CD14-positive monocyte (primary cell): ENCODE data around the gene DPP6. TPM values are rescaled to one million over a fixed set of nuclear protein-coding genes. Genes with fewer than 3 reads are reported as not detected.

Experiments used
- DNase-seq, 3 donors: peaks; one replicate each; pipeline ENCODE4 v3.0.0-alpha.2; 2011 to 2022
- H2AFZ ChIP-seq: 2 replicates; pipeline ENCODE4 v1.6.0; 2012; ENCODE audit warnings: mild to moderate bottlenecking, low read depth, low read length, inconsistent platforms; ENCODE audit not compliant: insufficient read depth, poor library complexity, severe bottlenecking
- H3K27ac ChIP-seq, 2 donors: 1 replicate in 1 of 2; 2 replicates in 1 of 2; pipeline ENCODE4 v1.5.1; 2012 to 2013; ENCODE audit warnings: low read length in 2 of 2, control low read depth in 1 of 2, inconsistent platforms in 1 of 2, low read depth in 1 of 2, mild to moderate bottlenecking in 1 of 2
- H3K27me3 ChIP-seq, 2 donors: one replicate each; pipeline versions ENCODE4 v1.6.0 to v1.6.1; 2011 to 2013; ENCODE audit warnings: low read length in 2 of 2; ENCODE audit not compliant: control insufficient read depth in 2 of 2, insufficient read depth in 2 of 2
- H3K36me3 ChIP-seq, 2 donors: replicated peaks in 1 of 2; 1 replicate in 1 of 2; 2 replicates in 1 of 2; pipeline versions ENCODE4 v1.5.1 to v1.6.1; 2012 to 2013; ENCODE audit warnings: low read length in 2 of 2, control low read depth in 1 of 2, inconsistent platforms in 1 of 2, mild to moderate bottlenecking in 1 of 2; ENCODE audit not compliant: insufficient read depth in 2 of 2, control insufficient read depth in 1 of 2
- H3K4me1 ChIP-seq, 2 donors: 1 replicate in 1 of 2; 2 replicates in 1 of 2; pipeline versions ENCODE4 v1.5.1 to v1.6.1; 2012 to 2013; ENCODE audit warnings: low read length in 2 of 2, control low read depth in 1 of 2, inconsistent platforms in 1 of 2, mild to moderate bottlenecking in 1 of 2, moderate library complexity in 1 of 2; ENCODE audit not compliant: insufficient read depth in 2 of 2, control insufficient read depth in 1 of 2
- H3K4me2 ChIP-seq: replicated peaks from 2 replicates; pipeline ENCODE3; 2012; ENCODE audit warnings: low read length, moderate library complexity, mild to moderate bottlenecking; ENCODE audit not compliant: poor library complexity, severe bottlenecking; ENCODE audit errors: extremely low read depth
- H3K4me3 ChIP-seq, 3 experiments: fragments of 200-600 bp in 1 of 3; sonication (generic) in 1 of 3; replicated peaks in 1 of 3; 1 replicate in 2 of 3; 2 replicates in 1 of 3; pipeline ENCODE4 v1.5.1; 2011 to 2013; ENCODE audit warnings: low read length in 3 of 3, mild to moderate bottlenecking in 3 of 3, control low read depth in 2 of 3, low read depth in 2 of 3, inconsistent platforms in 1 of 3, moderate library complexity in 1 of 3
- H3K79me2 ChIP-seq: 2 replicates; pipeline ENCODE4 v1.6.0; 2012; ENCODE audit warnings: mild to moderate bottlenecking, control low read depth, inconsistent platforms, low read length, moderate library complexity; ENCODE audit not compliant: insufficient read depth
- H3K9ac ChIP-seq: 2 replicates; pipeline ENCODE4 v1.6.0; 2017; ENCODE audit warnings: low read length, mild to moderate bottlenecking; ENCODE audit not compliant: insufficient read depth, poor library complexity, severe bottlenecking
- H3K9me3 ChIP-seq, 2 donors: replicated peaks in 1 of 2; 1 replicate in 1 of 2; 2 replicates in 1 of 2; pipeline versions ENCODE4 v1.5.1 to v1.6.1; 2012 to 2013; ENCODE audit warnings: low read length in 2 of 2, control low read depth in 1 of 2; ENCODE audit not compliant: control insufficient read depth in 1 of 2, insufficient read depth in 1 of 2
- H4K20me1 ChIP-seq: 2 replicates; pipeline ENCODE4 v1.6.0; 2012; ENCODE audit warnings: mild to moderate bottlenecking, low read length, control low read depth, moderate library complexity; ENCODE audit not compliant: insufficient read depth
- H3K27ac Mint-ChIP-seq, 7 donors: one replicate each; pipeline ENCODE4 v1.8.0; 2020; ENCODE audit warnings: mild to moderate bottlenecking in 7 of 7, mixed read lengths in 7 of 7, moderate library complexity in 6 of 7, inconsistent platforms in 2 of 7
- H3K27me3 Mint-ChIP-seq, 3 donors: one replicate each; pipeline ENCODE4 v1.8.0; 2021 to 2022; ENCODE audit warnings: low read depth in 3 of 3, mild to moderate bottlenecking in 3 of 3, mixed read lengths in 3 of 3, moderate library complexity in 3 of 3, inconsistent platforms in 1 of 3
- H3K36me3 Mint-ChIP-seq, 2 donors: one replicate each; pipeline ENCODE4 v1.8.0; 2020; ENCODE audit warnings: mixed read lengths in 2 of 2, inconsistent platforms in 1 of 2, mild to moderate bottlenecking in 1 of 2
- H3K4me1 Mint-ChIP-seq: one replicate; pipeline ENCODE4 v1.8.0; 2020; ENCODE audit warnings: mild to moderate bottlenecking, mixed read lengths
- H3K4me3 Mint-ChIP-seq, 2 donors: one replicate each; pipeline ENCODE4 v1.8.0; 2020; ENCODE audit warnings: mild to moderate bottlenecking in 2 of 2, mixed read lengths in 2 of 2, moderate library complexity in 1 of 2
- H3K9me3 Mint-ChIP-seq, 7 donors: one replicate each; pipeline ENCODE4 v1.8.0; 2020 to 2022; ENCODE audit warnings: mixed read lengths in 7 of 7, mild to moderate bottlenecking in 6 of 7, moderate library complexity in 6 of 7, inconsistent platforms in 2 of 7
- WGBS: methylation state at CpG from one replicate; pipeline ENCODE4 v1.1.5; 2013; ENCODE audit warnings: missing lambda C conversion rate; ENCODE audit not compliant: insufficient coverage; 5-methylcytosine and 5-hydroxymethylcytosine counted together
- intact Hi-C, 2 donors: fragments of 100-400 bp; cut with micrococcal nuclease; formaldehyde crosslinking; loops; one replicate each; pipeline versions ENCODE4 v1.15.0 to v1.15.1; 2023
- polyA plus RNA-seq, 3 donors: library from polyadenylated mRNA; depleted of rRNA in 1 of 3; unstranded in 2 of 3; stranded (reverse) in 1 of 3; fragments of 300-500 nt in 2 of 3; fragments of >200 nt in 1 of 3; fragmentation: Illumina TruSeq in 2 of 3; gene quantifications; 1 replicate in 2 of 3; 2 replicates in 1 of 3; pipeline ENCODE4 v1.2.3, GENCODE V29; 2012 to 2021
- TF ChIP-seq, protein P1 (sequence below): fragments of 200-600 bp; IDR thresholded peaks from one replicate; pipeline ENCODE4 v1.8.0; 2022; ENCODE audit warnings: antibody characterized with exemption, mild to moderate bottlenecking

DPP6 gene
- polyA plus RNA-seq, 3 donors, result not detected

DNA sequence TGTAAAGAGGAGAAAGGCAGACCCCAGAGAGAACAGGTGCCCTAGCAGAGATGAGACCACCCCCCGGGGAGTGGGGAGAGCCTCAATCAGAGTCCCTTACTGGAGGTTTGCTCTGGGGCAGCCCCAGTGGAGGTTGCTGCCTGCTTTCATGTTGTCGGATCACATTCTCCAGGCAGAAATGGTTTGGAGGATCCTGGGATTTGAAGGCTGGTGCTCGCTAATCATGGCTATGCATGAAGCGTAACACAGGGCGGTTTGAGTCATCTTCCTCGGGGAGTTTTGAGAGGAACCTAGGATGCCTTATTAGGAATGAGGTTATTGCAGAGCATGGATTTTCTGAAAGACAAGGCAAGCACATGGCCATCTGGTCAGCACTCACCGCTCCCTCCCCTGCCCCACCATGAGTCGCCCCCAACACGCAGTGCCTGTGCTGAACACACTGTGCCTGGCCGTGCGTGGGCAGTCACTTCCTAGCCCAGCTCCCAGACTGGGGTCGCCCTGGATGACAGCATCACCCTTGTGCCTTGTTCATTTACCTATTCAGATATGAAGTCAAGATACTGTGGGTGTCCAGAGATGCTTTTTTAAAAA lies 319.9 kb downstream of the DPP6 start:
- intact Hi-C loops, result no loop called here

DNA sequence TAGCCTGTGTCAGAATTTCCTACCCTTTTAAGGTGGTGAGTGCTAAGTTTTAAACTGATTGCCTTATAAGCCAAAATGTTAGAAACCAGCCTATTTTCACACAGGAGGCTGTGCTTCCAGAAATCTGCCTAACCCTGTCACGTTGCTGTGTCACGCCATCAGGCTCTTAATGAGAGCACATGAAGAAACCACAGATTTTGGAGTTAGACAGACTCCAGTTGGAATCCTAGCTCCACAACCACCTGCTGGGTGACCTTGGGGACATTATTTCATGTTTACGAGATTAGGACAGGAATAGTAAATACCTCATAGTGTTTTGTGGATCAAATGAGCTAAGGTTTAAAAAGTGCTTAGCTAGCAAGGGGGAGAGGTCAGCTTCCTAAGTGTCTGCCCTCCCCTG lies 321.8 kb downstream of the DPP6 start:
- H3K4me2 ChIP-seq, result no peak overlapping the region
- H3K9me3 ChIP-seq, result peaks cover 41 to 57% of the 10 kb centered on the region in 2 donors
- no peaks in the 10 kb centered on the region for H3K36me3 Mint-ChIP-seq
- H4K20me1 ChIP-seq, result no peaks in the 10 kb centered on the region
- H3K9ac ChIP-seq, result no peak overlapping the region
- no peak overlapping the region for H3K27ac Mint-ChIP-seq
- intact Hi-C loops, result no loop called here
- no peaks in the 10 kb centered on the region for H3K27me3 Mint-ChIP-seq
- no peaks in the 10 kb centered on the region for H3K36me3 ChIP-seq
- no peaks in the 10 kb centered on the region for H3K4me1 Mint-ChIP-seq
- no peaks in the 10 kb centered on the region for H3K79me2 ChIP-seq
- H3K27me3 ChIP-seq, result no peaks in the 10 kb centered on the region
- no peak overlapping the region for H3K4me3 ChIP-seq
- H3K27ac ChIP-seq, result no peak overlapping the region
- DNase-seq, result no peak
- WGBS, result 100% methylated on average over 3 of the region's 3 CpGs
- H3K4me1 ChIP-seq, result no peaks in the 10 kb centered on the region
- H3K9me3 Mint-ChIP-seq, result peaks cover 6 to 37% (median 10%) of the 10 kb centered on the region in 7 donors
- TF ChIP-seq, protein P1, sequence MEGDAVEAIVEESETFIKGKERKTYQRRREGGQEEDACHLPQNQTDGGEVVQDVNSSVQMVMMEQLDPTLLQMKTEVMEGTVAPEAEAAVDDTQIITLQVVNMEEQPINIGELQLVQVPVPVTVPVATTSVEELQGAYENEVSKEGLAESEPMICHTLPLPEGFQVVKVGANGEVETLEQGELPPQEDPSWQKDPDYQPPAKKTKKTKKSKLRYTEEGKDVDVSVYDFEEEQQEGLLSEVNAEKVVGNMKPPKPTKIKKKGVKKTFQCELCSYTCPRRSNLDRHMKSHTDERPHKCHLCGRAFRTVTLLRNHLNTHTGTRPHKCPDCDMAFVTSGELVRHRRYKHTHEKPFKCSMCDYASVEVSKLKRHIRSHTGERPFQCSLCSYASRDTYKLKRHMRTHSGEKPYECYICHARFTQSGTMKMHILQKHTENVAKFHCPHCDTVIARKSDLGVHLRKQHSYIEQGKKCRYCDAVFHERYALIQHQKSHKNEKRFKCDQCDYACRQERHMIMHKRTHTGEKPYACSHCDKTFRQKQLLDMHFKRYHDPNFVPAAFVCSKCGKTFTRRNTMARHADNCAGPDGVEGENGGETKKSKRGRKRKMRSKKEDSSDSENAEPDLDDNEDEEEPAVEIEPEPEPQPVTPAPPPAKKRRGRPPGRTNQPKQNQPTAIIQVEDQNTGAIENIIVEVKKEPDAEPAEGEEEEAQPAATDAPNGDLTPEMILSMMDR, result no peak
- no peak overlapping the region for H3K4me3 Mint-ChIP-seq
- H2AFZ ChIP-seq, result no peak overlapping the region

More for the DNA sequence above, 319.9 kb downstream of the DPP6 start:
- no peak overlapping the region for H3K4me3 Mint-ChIP-seq
- no peak overlapping the region for H3K27ac Mint-ChIP-seq
- TF ChIP-seq, protein P1, result no peak
- Histone ChIP-seq H3K36me3 (no peaks in the 10 kb centered on the region), H3K27me3 (no peaks in the 10 kb centered on the region), H3K4me1 (no peaks in the 10 kb centered on the region), H3K27ac (no peak overlapping the region), H3K9me3 (peaks cover 49 to 65% of the 10 kb centered on the region in 2 donors), H3K4me3 (no peak overlapping the region), H3K79me2 (no peaks in the 10 kb centered on the region), H2AFZ (no peak overlapping the region), H3K4me2 (no peak overlapping the region), H4K20me1 (no peaks in the 10 kb centered on the region), H3K9ac (no peak overlapping the region)
- H3K9me3 Mint-ChIP-seq, result peaks cover 5 to 36% (median 10%) of the 10 kb centered on the region in 7 donors
- 79% methylated on average over 4 of the region's 12 CpGs for WGBS
- no peaks in the 10 kb centered on the region for H3K36me3 Mint-ChIP-seq
- DNase-seq, result no peak
- no peaks in the 10 kb centered on the region for H3K27me3 Mint-ChIP-seq
- H3K4me1 Mint-ChIP-seq, result no peaks in the 10 kb centered on the region
